Endothelial cell of umbilical vein (primary cell): ENCODE results near the gene COA3. TPM values are rescaled to one million over a fixed set of nuclear protein-coding genes. Genes with fewer than 3 reads are reported as not detected.
A peak's percentile ranks its signal among the peaks of the same experiment; 100 is the strongest.

ENCODE experiments used
- BruUV-seq: library from RNA; stranded (reverse); fragments of 400-500 nt; replicated peaks from 2 replicates; lab custom pipeline; 2021; lab: Mats Ljungman, UMichigan
- CTCF ChIA-PET: fragments of 300-600, 350-600 bp; sonication (Branson Sonifier 250); formaldehyde crosslinking; loops from one replicate; lab custom pipeline; 2021; ENCODE audit warnings: antibody characterized with exemption, inconsistent platforms; lab: Charles Lee
- POLR2A ChIA-PET: fragments of 300-600, 350-600 bp; sonication (Branson Sonifier 250); formaldehyde crosslinking; loops from one replicate; lab custom pipeline; 2021; ENCODE audit warnings: antibody characterized with exemption, inconsistent platforms; lab: Charles Lee
- DNase-seq: peaks from one replicate; pipeline ENCODE4 v3.0.0-alpha.2; 2011; ENCODE audit warnings: low read depth, low spot score
- FAIRE-seq: peaks from 2 replicates; lab custom pipeline; 2011; peaks lifted over from hg19 to GRCh38; lab: Jason Lieb, UNC
- H2AFZ ChIP-seq: 2 replicates; pipeline ENCODE4 v1.6.0; 2012; ENCODE audit warnings: low read depth, low read length, control low read depth, inconsistent platforms
- H3K27ac ChIP-seq: 2 replicates; pipeline ENCODE4 v1.5.1; 2011; ENCODE audit warnings: low read depth, mild to moderate bottlenecking, control low read depth, low read length, moderate library complexity; ENCODE audit not compliant: insufficient read depth
- H3K27me3 ChIP-seq, 2 experiments: 2 replicates each; pipeline versions ENCODE4 v1.6.0 to v1.6.1; 2011; ENCODE audit warnings: low read length in 2 of 2, mixed read lengths in 1 of 2; ENCODE audit not compliant: control insufficient read depth in 2 of 2, insufficient read depth in 2 of 2
- H3K36me3 ChIP-seq, 2 experiments: 2 replicates in 1 of 2; 3 replicates in 1 of 2; pipeline ENCODE4 v1.5.1; 2011; ENCODE audit warnings: low read length in 2 of 2, mild to moderate bottlenecking in 1 of 2, moderate library complexity in 1 of 2; ENCODE audit not compliant: control insufficient read depth in 2 of 2, insufficient read depth in 2 of 2; ENCODE audit errors: extremely low read depth in 1 of 2
- H3K4me1 ChIP-seq: 3 replicates; pipeline ENCODE4 v1.5.1; 2011; ENCODE audit warnings: mild to moderate bottlenecking, low read length; ENCODE audit not compliant: control insufficient read depth, insufficient read depth; ENCODE audit errors: extremely low read depth
- H3K4me2 ChIP-seq: 2 replicates; pipeline ENCODE4 v1.6.1; 2011; ENCODE audit warnings: low read length, control low read depth, mixed read lengths; ENCODE audit not compliant: insufficient read depth
- H3K4me3 ChIP-seq, 3 experiments: fragments of 200-600 bp in 1 of 3; sonication (generic), shearing (Covaris generic) in 1 of 3; replicated peaks in 1 of 3; 2 replicates each; pipeline ENCODE4 v1.5.1; 2011 to 2016; ENCODE audit warnings: control low read depth in 3 of 3, low read length in 3 of 3, mild to moderate bottlenecking in 2 of 3, inconsistent platforms in 1 of 3, low read depth in 1 of 3, moderate library complexity in 1 of 3; ENCODE audit not compliant: insufficient read depth in 1 of 3
- H3K79me2 ChIP-seq: 2 replicates; pipeline ENCODE4 v1.6.0; 2012; ENCODE audit warnings: low read length, inconsistent platforms; ENCODE audit not compliant: control insufficient read depth, insufficient read depth
- H3K9ac ChIP-seq: replicated peaks from 2 replicates; pipeline ENCODE3; 2011; ENCODE audit warnings: low read length, control low read depth; ENCODE audit not compliant: insufficient read depth; ENCODE audit errors: extremely low read depth
- H3K9me1 ChIP-seq: replicated peaks from 3 replicates; pipeline ENCODE4 v1.6.0; 2011; ENCODE audit warnings: mild to moderate bottlenecking, low read length; ENCODE audit not compliant: control insufficient read depth, insufficient read depth; ENCODE audit errors: extremely low read depth
- H3K9me3 ChIP-seq: replicated peaks from 2 replicates; pipeline ENCODE4 v1.5.1; 2012; ENCODE audit warnings: low read length, inconsistent platforms; ENCODE audit not compliant: control insufficient read depth, insufficient read depth
- H4K20me1 ChIP-seq: replicated peaks from 2 replicates; pipeline ENCODE3; 2011; ENCODE audit warnings: mild to moderate bottlenecking, low read length; ENCODE audit not compliant: control insufficient read depth, insufficient read depth; ENCODE audit errors: extremely low read depth
- CTCF ChIP-seq, 2 donors: IDR thresholded peaks; 1 replicate in 1 of 2; 2 replicates in 1 of 2; pipeline ENCODE4 v1.5.1; 2011; ENCODE audit warnings: low read length in 2 of 2, mild to moderate bottlenecking in 2 of 2, moderate library complexity in 2 of 2, control low read depth in 1 of 2, inconsistent platforms in 1 of 2, low read depth in 1 of 2; ENCODE audit not compliant: insufficient read depth in 1 of 2; ENCODE audit errors: extremely low read depth in 1 of 2
- EZH2 ChIP-seq: IDR thresholded peaks from 2 replicates; pipeline ENCODE4 v1.6.1; 2012; ENCODE audit warnings: borderline replicate concordance, low read depth, mild to moderate bottlenecking, moderate library complexity, low read length, inconsistent platforms; ENCODE audit not compliant: severe bottlenecking
- FOS ChIP-seq: IDR thresholded peaks from 2 replicates; pipeline ENCODE4 v1.6.1; 2011; ENCODE audit warnings: mild to moderate bottlenecking, low read length, moderate library complexity, borderline replicate concordance; ENCODE audit not compliant: insufficient read depth
- GATA2 ChIP-seq: IDR thresholded peaks from 2 replicates; pipeline ENCODE4 v1.7.0; 2011; ENCODE audit warnings: low read depth, mild to moderate bottlenecking, moderate library complexity, mixed read lengths, low read length; ENCODE audit not compliant: insufficient read length, insufficient read depth
- JUN ChIP-seq: IDR thresholded peaks from 2 replicates; pipeline ENCODE4 v1.6.1; 2011; ENCODE audit warnings: borderline replicate concordance, low read depth; ENCODE audit not compliant: insufficient read length, insufficient read depth
- MAX ChIP-seq: IDR thresholded peaks from 2 replicates; pipeline ENCODE4 v1.6.1; 2011; ENCODE audit not compliant: insufficient read depth, insufficient read length
- MYC ChIP-seq: IDR thresholded peaks from one replicate; pipeline ENCODE4 v1.6.1; 2011; ENCODE audit warnings: mild to moderate bottlenecking, low read depth, low read length
- POLR2A ChIP-seq: IDR thresholded peaks from 2 replicates; pipeline ENCODE4 v1.6.1; 2012; ENCODE audit warnings: low read depth, mild to moderate bottlenecking, control low read depth, low read length
- POLR2AphosphoS5 ChIP-seq: IDR thresholded peaks from 2 replicates; pipeline ENCODE4 v1.6.1; 2012; ENCODE audit warnings: low read depth, mild to moderate bottlenecking, control low read depth, low read length, moderate library complexity; ENCODE audit not compliant: insufficient read depth
- dilution Hi-C: fragments of 300-500 bp; cut with MboI; formaldehyde crosslinking; loops from one replicate; pipeline ENCODE4 v1.15.0; 2019; ENCODE audit warnings: low sequenced_read_pairs; ENCODE audit not compliant: extremely low pct_ligation_motif_present
- intact Hi-C: fragments of 100-400 bp; cut with micrococcal nuclease; formaldehyde crosslinking; loops from one replicate; pipeline ENCODE4 v1.10.0; 2022
- polyA plus RNA-seq, 4 experiments: library from polyadenylated mRNA; depleted of rRNA in 3 of 4; stranded (reverse) in 3 of 4; unstranded in 1 of 4; fragments of >200 nt; gene quantifications; 2 replicates each; pipeline versions ENCODE4 v1.2.1 to v1.2.3, GENCODE V29; 2011 to 2012; ENCODE audit warnings: missing spikeins in 1 of 4
- total RNA-seq: library from RNA; stranded (reverse); gene quantifications from 2 replicates; pipeline ENCODE4 v1.2.3, GENCODE V29; 2021

The COA3 gene
- total and polyA plus RNA-seq, 2 donors (not counting 3 experiments of a cell fraction or from before 2014, with no cell fraction given): 56.6 to 126 TPM

- H3K27ac ChIP-seq: no peak overlapping the region
- H3K9me3 ChIP-seq: no peaks in the 10 kb centered on the region
- H3K79me2 ChIP-seq: no peaks in the 10 kb centered on the region
- H3K4me3 ChIP-seq: no peak overlapping the region
- DNase-seq (no peak), FAIRE-seq (peak; percentile 40)
- H3K27me3 ChIP-seq: peaks cover 3 to 7% of the 10 kb centered on the region in 2 experiments
- H2AFZ ChIP-seq: no peak overlapping the region
- H3K9me1 ChIP-seq: no peaks in the 10 kb centered on the region
- H3K36me3 ChIP-seq: peaks cover 0 to 8% of the 10 kb centered on the region in 2 experiments
- peaks cover 46% of the 10 kb centered on the region for H3K4me1 ChIP-seq
- TF ChIP-seq MYC: no peak
- no peak for TF ChIP-seq JUN
- no peak for TF ChIP-seq CTCF (IDR thresholded peaks at IDR 0.05; ENCODE audit: extremely low read depth in 1 of 2, insufficient read depth in 1 of 2, low read depth in 1 of 2, low read length in 2 of 2)
- no peak for TF ChIP-seq MAX
- TF ChIP-seq POLR2AphosphoS5: no peak
- TF ChIP-seq POLR2A: no peak
- no peak for TF ChIP-seq EZH2
- TF ChIP-seq FOS: no peak
- no peak for TF ChIP-seq GATA2
- H3K4me2 ChIP-seq: no peak overlapping the region
- dilution Hi-C loops (no loop called here), intact Hi-C loops (no loop called here)
- BruUV-seq: no TSS peak
- POLR2A ChIA-PET: no interaction called here
- no peaks in the 10 kb centered on the region for H4K20me1 ChIP-seq
- no peak overlapping the region for H3K9ac ChIP-seq
- CTCF ChIA-PET: interaction anchor here (4.7 kb wide), 1 partner anchor 16 kb away, joined by 44 read pairs; no protein-coding TSS in a partner anchor
Measured at GRCh38 chr17:42779304-42779935, 19.1 kb downstream of the COA3 start.
